HEK293 (cell line): ENCODE data around the gene CLCF1.

Experiments
- CTCF ChIA-PET: fragments of 350-600 bp; formaldehyde crosslinking; extraction: SDS; loops from one replicate; lab custom pipeline; 2021; ENCODE audit warnings: antibody characterized with exemption; lab: Yijun Ruan, JAX
- POLR2A ChIA-PET: fragments of 300-600 bp; formaldehyde crosslinking; extraction: SDS; loops from one replicate; lab custom pipeline; 2020; ENCODE audit warnings: antibody characterized with exemption, inconsistent platforms; lab: Yijun Ruan, JAX
- H3K27ac ChIP-seq: fragments of 200-500 bp; sonication (Bioruptor generic); 2 replicates; pipeline ENCODE4 v1.5.1; 2014; ENCODE audit warnings: low read depth, low read length, control low read depth, inconsistent platforms; ENCODE audit errors: extremely low read depth
- H3K36me3 ChIP-seq, 2 experiments: fragments of 200-500 bp in 1 of 2; sonication (Bioruptor generic) in 1 of 2; 1 replicate in 1 of 2; 2 replicates in 1 of 2; pipeline ENCODE4 v1.5.1; 2014 to 2017; ENCODE audit warnings: inconsistent platforms in 2 of 2, low read length in 2 of 2; ENCODE audit not compliant: control insufficient read depth in 2 of 2, insufficient read depth in 1 of 2
- H3K4me1 ChIP-seq: fragments of 200-500 bp; sonication (Bioruptor generic); 2 replicates; pipeline ENCODE4 v1.5.1; 2014; ENCODE audit warnings: mild to moderate bottlenecking, low read length, inconsistent platforms; ENCODE audit not compliant: control insufficient read depth, insufficient read depth
- H3K4me3 ChIP-seq: 2 replicates; pipeline ENCODE4 v1.5.1; 2011; ENCODE audit warnings: low read depth, mild to moderate bottlenecking, control low read depth, low read length, moderate library complexity
- H3K9me3 ChIP-seq: fragments of 200-500 bp; sonication (Bioruptor generic); 2 replicates; pipeline ENCODE4 v1.5.1; 2014; ENCODE audit warnings: low read depth, low read length, inconsistent platforms; ENCODE audit not compliant: control insufficient read depth, insufficient read depth
- GFI1B ChIP-seq: fragments of 450-650 bp; formaldehyde crosslinking; IDR thresholded peaks from 2 replicates; pipeline ENCODE4 v1.5.1; 2016; ENCODE audit warnings: missing biosample characterization, missing genetic modification characterization
- HIC1 ChIP-seq: fragments of 450-650 bp; formaldehyde crosslinking; IDR thresholded peaks from 2 replicates; pipeline ENCODE4 v1.5.1; 2016; ENCODE audit warnings: missing biosample characterization, missing genetic modification characterization
- PATZ1 ChIP-seq: fragments of 450-650 bp; formaldehyde crosslinking; IDR thresholded peaks from 2 replicates; pipeline ENCODE4 v1.5.1; 2016; ENCODE audit warnings: missing biosample characterization, missing genetic modification characterization
- PRDM10 ChIP-seq: fragments of 450-650 bp; formaldehyde crosslinking; IDR thresholded peaks from 2 replicates; pipeline ENCODE4 v1.5.1; 2016; ENCODE audit warnings: missing biosample characterization, missing genetic modification characterization
- RBAK ChIP-seq: fragments of 450-650 bp; formaldehyde crosslinking; IDR thresholded peaks from 2 replicates; pipeline ENCODE4 v1.5.1; 2016; ENCODE audit warnings: missing biosample characterization, missing genetic modification characterization
- TCF7L2 ChIP-seq: IDR thresholded peaks from 2 replicates; pipeline ENCODE4 v1.6.1; 2011; ENCODE audit warnings: low read depth, mild to moderate bottlenecking, inconsistent platforms, low read length, moderate library complexity, borderline replicate concordance
- ZFHX2 ChIP-seq: fragments of 450-650 bp; formaldehyde crosslinking; conservative IDR thresholded peaks from 2 replicates; pipeline ENCODE4 v1.5.1; 2016; ENCODE audit warnings: missing biosample characterization, missing genetic modification characterization
- ZNF132 ChIP-seq: fragments of 450-650 bp; formaldehyde crosslinking; IDR thresholded peaks from 2 replicates; pipeline ENCODE4 v1.5.1; 2017; ENCODE audit warnings: missing biosample characterization, missing genetic modification characterization, borderline replicate concordance
- ZNF280C ChIP-seq: fragments of 450-650 bp; formaldehyde crosslinking; IDR thresholded peaks from 2 replicates; pipeline ENCODE4 v1.5.1; 2016; ENCODE audit warnings: missing biosample characterization, missing genetic modification characterization
- ZNF302 ChIP-seq: fragments of 450-650 bp; formaldehyde crosslinking; IDR thresholded peaks from 2 replicates; pipeline ENCODE4 v1.5.1; 2016; ENCODE audit warnings: missing biosample characterization, missing genetic modification characterization, low read depth
- ZNF324 ChIP-seq: fragments of 450-650 bp; formaldehyde crosslinking; IDR thresholded peaks from 2 replicates; pipeline ENCODE4 v1.5.1; 2016; ENCODE audit warnings: missing biosample characterization, missing genetic modification characterization
- ZNF335 ChIP-seq: fragments of 450-650 bp; formaldehyde crosslinking; conservative IDR thresholded peaks from 2 replicates; pipeline ENCODE4 v1.5.1; 2016; ENCODE audit warnings: missing biosample characterization, missing genetic modification characterization
- ZNF518A ChIP-seq: fragments of 450-650 bp; formaldehyde crosslinking; conservative IDR thresholded peaks from 2 replicates; pipeline ENCODE4 v1.5.1; 2016; ENCODE audit warnings: low read depth, missing biosample characterization, missing genetic modification characterization
- ZNF626 ChIP-seq: fragments of 450-650 bp; sonication (Bioruptor Pico); formaldehyde crosslinking; IDR thresholded peaks from 2 replicates; pipeline ENCODE4 v1.5.1; 2018; ENCODE audit warnings: missing biosample characterization, missing genetic modification characterization, inconsistent platforms
- ZNF660 ChIP-seq: fragments of 450-650 bp; IDR thresholded peaks from 2 replicates; pipeline ENCODE4 v1.5.1; 2018; ENCODE audit warnings: missing biosample characterization, mild to moderate bottlenecking, missing genetic modification characterization
- ZNF670 ChIP-seq: fragments of 450-650 bp; formaldehyde crosslinking; IDR thresholded peaks from 2 replicates; pipeline ENCODE4 v1.5.1; 2016; ENCODE audit warnings: missing biosample characterization, missing genetic modification characterization, low read depth
- ZNF843 ChIP-seq: fragments of 450-650 bp; formaldehyde crosslinking; IDR thresholded peaks from 2 replicates; pipeline ENCODE4 v1.5.1; 2016; ENCODE audit warnings: missing biosample characterization, missing genetic modification characterization

Gene CLCF1

GRCh38 chr11:67397986-67398660 lies 24.7 kb upstream of the CLCF1 start (continued):
- no peak for TF ChIP-seq ZNF518A (tag by site-specific recombination)
- TF ChIP-seq ZNF132 (tag by site-specific recombination), result no peak
- TF ChIP-seq ZNF302, result no peak

GRCh38 chr11:67397536-67397935 lies 24.1 kb upstream of the CLCF1 start:
- Histone ChIP-seq H3K4me3 (no peak overlapping the region), H3K4me1 (0 out of 2 replicates have a peak, but pooled peaks cover 2% of the 10 kb centered on the region), H3K9me3 (no peaks in the 10 kb centered on the region), H3K27ac (no peak overlapping the region), H3K36me3 (peaks cover 0 to 68% of the 10 kb centered on the region in 2 experiments; a peak in 2 of 3 replicates)
- CTCF ChIA-PET, result no interaction called here
- POLR2A ChIA-PET, result interaction anchor here (1.0 kb wide), 1 partner anchor 28 kb away, joined by 3 read pairs; no protein-coding TSS in a partner anchor
- TF ChIP-seq ZNF660 (tag by site-specific recombination) (no peak), ZNF670 (tag by site-specific recombination) (no peak), ZNF335 (tag by site-specific recombination) (no peak), PATZ1 (tag by site-specific recombination) (no peak), ZNF280C (no peak), ZNF843 (tag by site-specific recombination) (no peak), HIC1 (no peak), ZFHX2 (tag by site-specific recombination) (no peak), TCF7L2 (no peak), ZNF324 (no peak), ZNF626 (tag by site-specific recombination) (no peak), RBAK (no peak), PRDM10 (tag by site-specific recombination) (no peak), GFI1B (tag by site-specific recombination) (no peak)
